HepG2 (cell line): ENCODE measurements around the gene INSYN2B.

Experiments
- EP300 ChIP-seq, 3 experiments: sonication (generic) in 1 of 3; formaldehyde crosslinking in 1 of 3; IDR thresholded peaks; 2 replicates each; pipeline versions ENCODE4 v1.5.1 to v1.6.1; 2011 to 2020; ENCODE audit warnings: low read depth in 2 of 3, low read length in 2 of 3, borderline replicate concordance in 1 of 3, improper control_type of control experiment in 1 of 3, mild to moderate bottlenecking in 1 of 3, missing genetic modification reagents in 1 of 3, moderate library complexity in 1 of 3
- GABPB1 ChIP-seq: IDR thresholded peaks from 2 replicates; pipeline ENCODE4 v1.6.1; 2016; ENCODE audit warnings: mild to moderate bottlenecking, missing genetic modification reagents, moderate library complexity, missing compliant biosample characterization
- HES4 ChIP-seq: sonication (generic); formaldehyde crosslinking; IDR thresholded peaks from 2 replicates; pipeline ENCODE4 v1.9.0; 2021; ENCODE audit warnings: mild to moderate bottlenecking, missing genetic modification reagents, borderline replicate concordance
- KAT8 ChIP-seq: IDR thresholded peaks from 2 replicates; pipeline ENCODE4 v1.6.1; 2016; ENCODE audit warnings: missing genetic modification reagents, missing compliant biosample characterization
- MBD4 ChIP-seq: IDR thresholded peaks from 2 replicates; pipeline ENCODE4 v1.6.1; 2012; ENCODE audit warnings: low read length, inconsistent platforms, borderline replicate concordance
- NFRKB ChIP-seq: fragments of 450-650 bp; IDR thresholded peaks from 2 replicates; pipeline ENCODE4 v1.6.1; 2017
- POLR2A ChIP-seq, 2 experiments: IDR thresholded peaks; 2 replicates each; pipeline ENCODE4 v1.6.1; 2011; ENCODE audit warnings: low read depth in 2 of 2, low read length in 2 of 2, mild to moderate bottlenecking in 1 of 2, moderate library complexity in 1 of 2; ENCODE audit not compliant: insufficient read depth in 1 of 2
- POLR2AphosphoS5 ChIP-seq: IDR thresholded peaks from 2 replicates; pipeline ENCODE4 v1.6.1; 2012; ENCODE audit warnings: low read depth, low read length
- TCF7L2 ChIP-seq: IDR thresholded peaks from 2 replicates; pipeline ENCODE4 v1.6.1; 2011; ENCODE audit warnings: mild to moderate bottlenecking, low read depth, low read length, moderate library complexity
- ZFP41 ChIP-seq: sonication (generic); formaldehyde crosslinking; IDR thresholded peaks from 2 replicates; pipeline ENCODE4 v1.4.0; 2020; ENCODE audit warnings: mild to moderate bottlenecking, missing genetic modification reagents, borderline replicate concordance
- ZSCAN31 ChIP-seq: sonication (generic); formaldehyde crosslinking; IDR thresholded peaks from 2 replicates; pipeline ENCODE4 v1.5.0; 2020; ENCODE audit warnings: low read depth, mild to moderate bottlenecking, missing genetic modification reagents
- TF ChIP-seq, protein P1 (sequence below): sonication (generic); formaldehyde crosslinking; IDR thresholded peaks from 2 replicates; pipeline ENCODE4 v1.5.0; 2020; ENCODE audit warnings: mild to moderate bottlenecking, missing genetic modification reagents, moderate library complexity
- TF ChIP-seq, protein P2 (sequence below): sonication (generic); formaldehyde crosslinking; IDR thresholded peaks from 2 replicates; pipeline ENCODE4 v1.5.1; 2020; ENCODE audit warnings: mild to moderate bottlenecking, missing genetic modification reagents, borderline replicate concordance

DNA sequence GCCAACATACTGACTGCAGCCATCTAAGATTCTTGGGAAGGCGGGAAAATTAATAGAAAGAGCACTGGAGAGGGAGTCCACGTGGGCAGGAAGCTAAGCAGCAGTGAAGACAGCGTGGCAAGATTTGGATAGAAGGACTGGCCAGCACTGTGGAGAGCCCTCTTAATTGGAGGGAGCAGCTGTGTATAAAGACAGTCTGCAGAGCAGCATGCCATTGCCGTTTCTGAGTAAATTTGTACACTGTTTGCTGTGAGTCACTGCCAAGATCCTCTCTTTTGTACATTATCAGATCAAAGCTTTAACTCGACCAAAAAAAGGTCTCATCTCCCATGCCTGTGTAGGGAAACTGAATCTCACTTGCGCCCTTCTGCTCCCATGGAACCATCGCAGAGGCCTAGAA is 45.3 kb downstream of the INSYN2B start:
- TF ChIP-seq POLR2A (IDR thresholded peaks at IDR 0.05; ENCODE audit: insufficient read depth in 1 of 2, low read depth in 2 of 2, low read length in 2 of 2) (no peak), EP300 (IDR thresholded peaks at IDR 0.05; ENCODE audit: low read depth in 2 of 2, low read length in 2 of 2) (no peak), EP300 (CRISPR knock-in tag; IDR thresholded peaks at IDR 0.05; ENCODE audit: borderline replicate concordance) (no peak), HES4 (no peak), POLR2AphosphoS5 (no peak), NFRKB (no peak), TCF7L2 (no peak), ZFP41 (CRISPR knock-in tag) (no peak), MBD4 (no peak), KAT8 (CRISPR knock-in tag) (no peak), ZSCAN31 (CRISPR knock-in tag) (no peak), GABPB1 (CRISPR knock-in tag) (no peak)
- TF ChIP-seq, protein P1, sequence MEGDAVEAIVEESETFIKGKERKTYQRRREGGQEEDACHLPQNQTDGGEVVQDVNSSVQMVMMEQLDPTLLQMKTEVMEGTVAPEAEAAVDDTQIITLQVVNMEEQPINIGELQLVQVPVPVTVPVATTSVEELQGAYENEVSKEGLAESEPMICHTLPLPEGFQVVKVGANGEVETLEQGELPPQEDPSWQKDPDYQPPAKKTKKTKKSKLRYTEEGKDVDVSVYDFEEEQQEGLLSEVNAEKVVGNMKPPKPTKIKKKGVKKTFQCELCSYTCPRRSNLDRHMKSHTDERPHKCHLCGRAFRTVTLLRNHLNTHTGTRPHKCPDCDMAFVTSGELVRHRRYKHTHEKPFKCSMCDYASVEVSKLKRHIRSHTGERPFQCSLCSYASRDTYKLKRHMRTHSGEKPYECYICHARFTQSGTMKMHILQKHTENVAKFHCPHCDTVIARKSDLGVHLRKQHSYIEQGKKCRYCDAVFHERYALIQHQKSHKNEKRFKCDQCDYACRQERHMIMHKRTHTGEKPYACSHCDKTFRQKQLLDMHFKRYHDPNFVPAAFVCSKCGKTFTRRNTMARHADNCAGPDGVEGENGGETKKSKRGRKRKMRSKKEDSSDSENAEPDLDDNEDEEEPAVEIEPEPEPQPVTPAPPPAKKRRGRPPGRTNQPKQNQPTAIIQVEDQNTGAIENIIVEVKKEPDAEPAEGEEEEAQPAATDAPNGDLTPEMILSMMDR, result no peak
- TF ChIP-seq, protein P2, sequence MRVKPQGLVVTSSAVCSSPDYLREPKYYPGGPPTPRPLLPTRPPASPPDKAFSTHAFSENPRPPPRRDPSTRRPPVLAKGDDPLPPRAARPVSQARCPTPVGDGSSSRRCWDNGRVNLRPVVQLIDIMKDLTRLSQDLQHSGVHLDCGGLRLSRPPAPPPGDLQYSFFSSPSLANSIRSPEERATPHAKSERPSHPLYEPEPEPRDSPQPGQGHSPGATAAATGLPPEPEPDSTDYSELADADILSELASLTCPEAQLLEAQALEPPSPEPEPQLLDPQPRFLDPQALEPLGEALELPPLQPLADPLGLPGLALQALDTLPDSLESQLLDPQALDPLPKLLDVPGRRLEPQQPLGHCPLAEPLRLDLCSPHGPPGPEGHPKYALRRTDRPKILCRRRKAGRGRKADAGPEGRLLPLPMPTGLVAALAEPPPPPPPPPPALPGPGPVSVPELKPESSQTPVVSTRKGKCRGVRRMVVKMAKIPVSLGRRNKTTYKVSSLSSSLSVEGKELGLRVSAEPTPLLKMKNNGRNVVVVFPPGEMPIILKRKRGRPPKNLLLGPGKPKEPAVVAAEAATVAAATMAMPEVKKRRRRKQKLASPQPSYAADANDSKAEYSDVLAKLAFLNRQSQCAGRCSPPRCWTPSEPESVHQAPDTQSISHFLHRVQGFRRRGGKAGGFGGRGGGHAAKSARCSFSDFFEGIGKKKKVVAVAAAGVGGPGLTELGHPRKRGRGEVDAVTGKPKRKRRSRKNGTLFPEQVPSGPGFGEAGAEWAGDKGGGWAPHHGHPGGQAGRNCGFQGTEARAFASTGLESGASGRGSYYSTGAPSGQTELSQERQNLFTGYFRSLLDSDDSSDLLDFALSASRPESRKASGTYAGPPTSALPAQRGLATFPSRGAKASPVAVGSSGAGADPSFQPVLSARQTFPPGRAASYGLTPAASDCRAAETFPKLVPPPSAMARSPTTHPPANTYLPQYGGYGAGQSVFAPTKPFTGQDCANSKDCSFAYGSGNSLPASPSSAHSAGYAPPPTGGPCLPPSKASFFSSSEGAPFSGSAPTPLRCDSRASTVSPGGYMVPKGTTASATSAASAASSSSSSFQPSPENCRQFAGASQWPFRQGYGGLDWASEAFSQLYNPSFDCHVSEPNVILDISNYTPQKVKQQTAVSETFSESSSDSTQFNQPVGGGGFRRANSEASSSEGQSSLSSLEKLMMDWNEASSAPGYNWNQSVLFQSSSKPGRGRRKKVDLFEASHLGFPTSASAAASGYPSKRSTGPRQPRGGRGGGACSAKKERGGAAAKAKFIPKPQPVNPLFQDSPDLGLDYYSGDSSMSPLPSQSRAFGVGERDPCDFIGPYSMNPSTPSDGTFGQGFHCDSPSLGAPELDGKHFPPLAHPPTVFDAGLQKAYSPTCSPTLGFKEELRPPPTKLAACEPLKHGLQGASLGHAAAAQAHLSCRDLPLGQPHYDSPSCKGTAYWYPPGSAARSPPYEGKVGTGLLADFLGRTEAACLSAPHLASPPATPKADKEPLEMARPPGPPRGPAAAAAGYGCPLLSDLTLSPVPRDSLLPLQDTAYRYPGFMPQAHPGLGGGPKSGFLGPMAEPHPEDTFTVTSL (CRISPR knock-in tag), result no peak
